ENCODE results near the gene SPNS1.

DNA sequence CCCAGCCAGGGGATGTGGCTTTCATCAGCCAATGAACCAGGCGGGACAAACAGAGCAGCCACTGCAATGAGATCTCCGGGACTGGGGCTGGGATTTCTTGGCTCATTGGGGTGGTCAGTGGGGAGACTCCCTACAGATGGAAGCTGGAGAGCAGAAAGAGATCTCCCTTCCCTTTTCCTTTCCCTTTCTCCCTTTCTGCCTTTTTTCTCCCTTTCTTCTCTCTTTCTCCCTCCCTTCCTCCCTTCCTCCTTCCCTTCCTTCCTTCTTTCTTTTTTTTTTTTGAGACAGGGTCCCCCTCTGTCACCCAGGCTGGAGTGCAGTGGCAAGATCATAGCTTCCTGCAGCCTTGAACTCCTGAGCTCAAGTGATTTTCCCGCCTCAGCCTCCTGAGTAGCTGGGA, 24.3 kb downstream of the SPNS1 start:
- no peak for TF ChIP-seq CTCF (IDR thresholded peaks at IDR 0.05)
- no peak for TF ChIP-seq POLR2AphosphoS5 (IDR thresholded peaks at IDR 0.05; ENCODE audit: low read depth, low read length)
- TF ChIP-seq TCF7L2 (IDR thresholded peaks at IDR 0.05; ENCODE audit: low read depth, low read length) = no peak
- no peak for TF ChIP-seq SIN3A (IDR thresholded peaks at IDR 0.05; ENCODE audit: borderline replicate concordance, insufficient read depth, low read depth, low read length)
- TF ChIP-seq, protein P1, sequence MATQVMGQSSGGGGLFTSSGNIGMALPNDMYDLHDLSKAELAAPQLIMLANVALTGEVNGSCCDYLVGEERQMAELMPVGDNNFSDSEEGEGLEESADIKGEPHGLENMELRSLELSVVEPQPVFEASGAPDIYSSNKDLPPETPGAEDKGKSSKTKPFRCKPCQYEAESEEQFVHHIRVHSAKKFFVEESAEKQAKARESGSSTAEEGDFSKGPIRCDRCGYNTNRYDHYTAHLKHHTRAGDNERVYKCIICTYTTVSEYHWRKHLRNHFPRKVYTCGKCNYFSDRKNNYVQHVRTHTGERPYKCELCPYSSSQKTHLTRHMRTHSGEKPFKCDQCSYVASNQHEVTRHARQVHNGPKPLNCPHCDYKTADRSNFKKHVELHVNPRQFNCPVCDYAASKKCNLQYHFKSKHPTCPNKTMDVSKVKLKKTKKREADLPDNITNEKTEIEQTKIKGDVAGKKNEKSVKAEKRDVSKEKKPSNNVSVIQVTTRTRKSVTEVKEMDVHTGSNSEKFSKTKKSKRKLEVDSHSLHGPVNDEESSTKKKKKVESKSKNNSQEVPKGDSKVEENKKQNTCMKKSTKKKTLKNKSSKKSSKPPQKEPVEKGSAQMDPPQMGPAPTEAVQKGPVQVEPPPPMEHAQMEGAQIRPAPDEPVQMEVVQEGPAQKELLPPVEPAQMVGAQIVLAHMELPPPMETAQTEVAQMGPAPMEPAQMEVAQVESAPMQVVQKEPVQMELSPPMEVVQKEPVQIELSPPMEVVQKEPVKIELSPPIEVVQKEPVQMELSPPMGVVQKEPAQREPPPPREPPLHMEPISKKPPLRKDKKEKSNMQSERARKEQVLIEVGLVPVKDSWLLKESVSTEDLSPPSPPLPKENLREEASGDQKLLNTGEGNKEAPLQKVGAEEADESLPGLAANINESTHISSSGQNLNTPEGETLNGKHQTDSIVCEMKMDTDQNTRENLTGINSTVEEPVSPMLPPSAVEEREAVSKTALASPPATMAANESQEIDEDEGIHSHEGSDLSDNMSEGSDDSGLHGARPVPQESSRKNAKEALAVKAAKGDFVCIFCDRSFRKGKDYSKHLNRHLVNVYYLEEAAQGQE (IDR thresholded peaks at IDR 0.05; ENCODE audit: insufficient read depth in 1 of 2, low read depth in 2 of 2, low read length in 1 of 2) = no peak
